Measurements from ENCODE around the gene PTK6. TPM values are rescaled to one million over a fixed set of nuclear protein-coding genes. Genes with fewer than 3 reads are reported as not detected.
"Not testable (repeated sequence)": the region's sequence is repeated elsewhere in the genome, so short reads cannot be mapped to it uniquely, and the experiment has no call there.

Gene PTK6
- total RNA-seq, 1 donor from 2014 or later: 0.05 TPM

- no peak for DNase-seq (ENCODE audit: low read depth)
Observed at GRCh38 chr20:63568986-63569949, 32.1 kb upstream of the PTK6 start.

DNA sequence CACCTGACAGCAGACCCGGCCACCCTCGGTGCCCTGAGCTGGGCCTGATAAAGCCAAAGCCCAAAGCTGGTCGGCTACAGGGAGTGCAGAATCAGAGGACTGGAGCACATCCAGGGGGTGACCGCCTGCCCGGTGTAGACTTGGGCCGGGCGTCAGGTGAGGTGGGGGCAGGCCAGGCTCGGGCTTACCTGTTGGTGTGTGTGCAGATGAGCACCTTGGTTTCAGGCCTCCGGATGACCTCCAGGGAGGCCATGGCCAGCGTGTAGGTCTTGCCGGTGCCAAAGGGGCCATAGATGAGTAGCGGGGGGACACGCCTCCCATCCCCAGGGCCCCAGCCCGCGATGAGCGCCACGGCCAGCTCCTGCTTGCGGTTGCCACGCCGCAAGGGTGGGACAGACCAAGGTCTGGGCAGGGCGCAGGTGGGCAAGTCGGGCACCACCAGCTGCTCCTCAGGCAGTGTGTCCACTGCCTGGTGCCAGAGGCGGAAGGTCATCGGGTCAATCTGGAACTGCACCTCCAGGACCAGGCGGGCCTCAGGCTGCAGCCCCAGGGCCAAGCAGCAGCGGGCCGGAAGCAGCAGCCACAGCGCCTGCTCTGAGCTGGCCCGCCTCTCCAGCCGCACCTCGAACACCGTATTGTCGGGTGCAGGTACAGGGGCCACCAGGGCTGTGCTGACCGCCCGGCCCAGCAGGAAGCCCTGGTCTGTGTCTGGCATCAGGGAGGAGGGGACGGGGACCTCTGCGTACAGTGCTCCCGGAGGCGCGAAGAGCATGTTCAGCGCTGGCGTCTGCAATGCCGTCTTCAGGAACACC is 31.2 kb upstream of the PTK6 start:
- DNase-seq (ENCODE audit: low read depth): no peak

- DNase-seq (ENCODE audit: low read depth): no peak
Observed at GRCh38 chr20:63567386-63568169, 30.4 kb upstream of the PTK6 start.

DNA sequence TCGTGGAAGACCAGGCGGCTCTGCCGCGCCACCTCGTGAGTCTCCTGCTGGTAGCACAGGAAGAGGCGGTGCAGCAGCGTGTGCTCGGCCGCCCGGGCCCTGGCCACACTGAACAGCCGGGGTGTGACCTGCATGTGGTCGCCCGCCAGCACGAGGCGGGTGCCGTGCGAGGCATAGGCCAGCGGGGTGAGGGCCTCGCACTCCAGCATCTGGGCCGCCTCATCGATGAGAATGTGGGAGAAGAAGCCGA is 29.9 kb upstream of the PTK6 start:
- DNase-seq (ENCODE audit: low read depth): no peak

GRCh38 chr20:63566395-63567135 is 29.4 kb upstream of the PTK6 start:
- no peak for DNase-seq (ENCODE audit: low read depth)

- no peak for DNase-seq (ENCODE audit: low read depth)
Observed at GRCh38 chr20:63565699-63566335, 28.6 kb upstream of the PTK6 start.

GRCh38 chr20:63565021-63565698 is 28.0 kb upstream of the PTK6 start:
- no peak for DNase-seq (ENCODE audit: low read depth)

GRCh38 chr20:63564036-63564810 is 27.0 kb upstream of the PTK6 start:
- no peak for DNase-seq (ENCODE audit: low read depth)

DNA sequence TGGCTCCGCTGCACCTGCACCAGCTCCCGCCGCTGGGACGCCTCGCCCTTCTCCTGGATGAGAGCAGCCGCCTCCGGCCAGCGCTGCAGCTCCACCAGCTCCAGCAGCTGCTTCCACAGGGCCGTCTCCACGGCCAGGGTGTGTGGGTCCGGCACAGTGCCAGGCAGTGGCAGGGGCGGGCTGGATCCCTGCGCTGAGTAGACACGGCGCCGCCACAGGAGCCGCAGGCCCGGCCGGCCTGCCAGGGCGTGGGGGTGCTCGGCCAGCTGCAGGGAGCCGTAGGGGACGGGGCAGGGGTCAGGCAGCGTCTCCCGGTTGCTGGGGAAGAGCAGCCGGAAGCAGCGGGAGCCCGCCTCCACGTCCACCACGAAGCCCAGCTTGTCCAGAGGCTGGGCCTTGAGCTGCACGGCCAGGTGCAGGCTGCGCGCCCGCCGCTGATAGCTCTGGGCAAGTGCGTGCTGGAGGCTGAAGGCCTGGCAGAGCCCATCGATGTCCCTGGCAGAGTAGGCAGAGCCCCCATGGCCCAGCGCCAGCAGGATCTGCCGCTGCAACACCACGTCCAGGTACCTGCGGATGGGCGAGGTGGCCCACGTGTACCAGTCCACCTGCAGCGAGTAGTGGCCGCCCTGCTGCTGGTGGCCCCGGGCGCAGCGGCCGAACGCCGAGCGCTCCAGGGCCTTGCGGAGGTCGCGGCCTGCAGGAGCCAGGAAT is 26.2 kb upstream of the PTK6 start:
- DNase-seq (ENCODE audit: low read depth): no peak

- DNase-seq (ENCODE audit: low read depth): no peak
Observed at GRCh38 chr20:63562461-63563224, 25.5 kb upstream of the PTK6 start.

- no peak for DNase-seq (ENCODE audit: low read depth)
Observed at GRCh38 chr20:63561624-63562396, 24.6 kb upstream of the PTK6 start.

DNA sequence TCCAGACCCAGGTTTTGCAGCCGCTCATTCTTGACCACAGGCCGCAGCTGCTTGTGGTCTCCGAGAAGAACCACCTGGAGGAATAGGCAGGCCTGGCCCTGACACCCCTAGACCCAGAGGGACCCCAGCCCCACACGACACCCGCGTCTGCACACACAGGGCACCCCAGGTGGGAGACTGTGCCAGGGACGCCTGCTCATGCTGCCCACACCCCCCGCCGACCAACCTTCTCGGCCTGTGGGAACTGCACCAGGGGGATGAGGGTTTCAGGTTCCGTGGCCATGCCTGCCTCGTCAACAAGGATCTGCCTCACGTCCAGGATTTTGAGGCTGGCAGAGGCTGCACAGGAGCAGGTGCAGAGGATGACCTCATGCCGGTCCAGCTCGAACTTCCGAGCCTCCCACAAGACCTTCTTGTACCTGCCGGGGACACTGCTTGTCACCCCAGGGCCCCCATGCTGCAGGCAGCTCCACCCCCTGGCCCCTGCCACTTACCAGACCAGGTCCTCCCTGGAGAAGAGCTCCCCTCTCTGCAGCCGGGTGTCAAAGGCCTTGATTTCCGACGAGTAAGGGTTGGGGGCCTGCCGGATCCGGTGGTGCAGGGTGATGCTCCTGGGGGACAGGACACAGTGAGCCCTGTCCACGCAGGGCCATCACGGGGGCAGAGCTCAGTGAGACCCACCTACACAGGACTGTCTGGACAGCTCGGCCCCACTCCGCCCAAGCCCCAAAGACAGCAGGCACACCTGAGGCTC is 23.9 kb upstream of the PTK6 start:
- no peak for DNase-seq (ENCODE audit: low read depth)

- no peak for DNase-seq (ENCODE audit: low read depth)
Observed at GRCh38 chr20:63560333-63560805, 23.2 kb upstream of the PTK6 start.

DNA sequence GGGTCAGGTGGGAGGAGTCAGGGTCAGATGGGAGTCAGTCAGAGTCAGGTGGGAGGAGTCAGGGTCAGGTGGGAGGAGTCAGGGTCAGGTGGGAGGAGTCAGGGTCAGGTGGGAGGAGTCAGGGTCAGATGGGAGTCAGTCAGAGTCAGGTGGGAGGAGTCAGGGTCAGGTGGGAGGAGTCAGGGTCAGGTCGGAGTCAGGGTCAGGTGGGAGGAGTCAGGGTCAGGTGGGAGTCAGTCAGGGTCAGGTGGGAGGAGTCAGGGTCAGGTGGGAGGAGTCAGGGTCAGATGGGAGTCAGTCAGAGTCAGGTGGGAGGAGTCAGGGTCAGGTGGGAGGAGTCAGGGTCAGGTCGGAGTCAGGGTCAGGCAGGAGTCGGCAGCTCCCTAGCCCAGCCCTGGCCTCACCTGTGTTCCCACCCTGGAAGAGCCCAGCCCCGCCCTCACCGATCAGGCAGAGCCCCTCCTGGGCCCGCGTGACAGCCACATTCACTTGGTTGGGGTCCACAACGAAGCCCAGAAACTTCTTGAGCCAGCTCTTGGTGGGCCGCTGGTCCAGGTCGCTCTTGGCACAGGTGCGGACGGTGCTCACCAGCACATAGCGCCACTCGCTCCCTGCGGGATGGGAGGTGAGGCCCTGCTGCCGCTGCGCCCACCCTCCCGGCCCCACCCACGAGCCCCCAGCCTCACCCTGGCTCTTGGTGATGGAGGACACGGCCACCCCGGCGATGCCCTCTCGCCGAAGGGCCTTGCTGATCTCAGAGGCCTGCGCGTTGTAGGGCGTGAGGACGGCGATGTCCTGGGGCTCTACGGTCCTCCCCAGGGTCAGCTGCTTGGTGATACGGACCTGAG is 22.5 kb upstream of the PTK6 start:
- not testable (repeated sequence) for DNase-seq (ENCODE audit: low read depth)

GRCh38 chr20:63558804-63559484 is 21.8 kb upstream of the PTK6 start:
- DNase-seq (ENCODE audit: low read depth): no peak
